ENCODE data around the gene RNU7-1. TPM values are rescaled to one million over a fixed set of nuclear protein-coding genes. Genes with fewer than 3 reads are reported as not detected.

RNU7-1 gene
- total and polyA plus RNA-seq, 2 of the 4 experiments (the other 2 are of a cell fraction), result not detected

DNA sequence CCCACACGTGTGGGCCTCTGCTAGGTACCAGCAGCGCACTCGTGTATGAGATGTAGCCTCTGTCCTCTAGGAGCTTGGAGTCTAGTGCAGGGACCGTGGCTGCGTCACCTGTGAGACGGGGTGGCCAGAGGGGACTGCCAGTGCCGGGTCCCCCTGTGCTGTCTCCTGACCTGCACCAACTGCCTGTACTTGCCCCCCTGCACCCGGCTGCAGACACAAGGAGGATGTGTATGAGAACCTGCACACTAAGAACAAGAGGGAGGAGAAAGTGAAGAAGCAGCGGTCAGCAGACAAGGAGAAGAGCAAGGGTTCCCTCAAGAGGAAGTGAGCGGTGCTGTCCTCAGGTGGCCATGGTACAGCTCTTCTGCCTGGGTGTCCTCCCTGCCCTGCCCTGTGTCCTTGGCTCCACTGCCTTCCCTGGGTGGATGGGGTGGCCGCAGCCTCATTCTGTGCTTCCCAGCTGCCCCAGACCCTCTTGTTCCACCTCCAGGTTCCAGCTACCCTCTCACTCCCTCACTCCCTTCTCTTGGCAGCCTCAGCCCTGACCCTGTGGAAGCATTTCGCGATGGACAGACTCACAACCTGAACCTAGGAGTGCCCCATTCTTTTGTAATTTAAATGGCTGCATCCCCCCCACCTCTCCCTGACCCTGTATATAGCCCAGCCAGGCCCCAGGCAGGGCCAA lies 17.1 kb downstream of the RNU7-1 start:
- Histone ChIP-seq H3K9me1 (ENCODE audit: insufficient read depth, low read length) (no peaks in the 10 kb centered on the region), H2BK20ac (ENCODE audit: low read depth, low read length) (no peak overlapping the region), H2AK5ac (ENCODE audit: low read depth, low read length) (no peak overlapping the region), H2AFZ (replicated peaks; ENCODE audit: low read length, poor library complexity) (peak overlapping the region; percentile 88), H3K23ac (ENCODE audit: low read depth, low read length) (no peak overlapping the region), H3K27me3 (ENCODE audit: control insufficient read depth, insufficient read depth, low read length) (no peaks in the 10 kb centered on the region), H3K4me3 (ENCODE audit: insufficient read depth, low read depth, low read length) (no peak overlapping the region), H4K5ac (ENCODE audit: low read depth, low read length) (no peak overlapping the region), H4K8ac (ENCODE audit: low read depth in 2 of 2, low read length in 2 of 2) (no peak overlapping the region; a peak in 1 of 4 replicates), H3K4me2 (ENCODE audit: low read depth, low read length) (no peak overlapping the region), H4K20me1 (ENCODE audit: insufficient read depth, low read length) (no peaks in the 10 kb centered on the region), H3K4me1 (ENCODE audit: control insufficient read depth, insufficient read depth, low read length) (peaks cover 5% of the 10 kb centered on the region; the same call in 1 of the 2 replicates), H3K4ac (ENCODE audit: low read depth, low read length) (no peak overlapping the region), H2AK9ac (replicated peaks; ENCODE audit: low read depth, low read length, poor library complexity) (peak overlapping the region; percentile 53), H3K79me1 (ENCODE audit: low read depth in 1 of 2, low read length in 2 of 2) (no peaks in the 10 kb centered on the region), H2BK120ac (ENCODE audit: low read depth, low read length) (no peak overlapping the region), H3K9ac (ENCODE audit: low read depth, low read length) (no peak overlapping the region), H3K18ac (ENCODE audit: low read depth, low read length) (no peak overlapping the region), H3K36me3 (ENCODE audit: control insufficient read depth, insufficient read depth, low read length) (peaks cover 11% of the 10 kb centered on the region), H3K9me3 (ENCODE audit: control insufficient read depth, insufficient read depth, low read length) (no peaks in the 10 kb centered on the region), H2BK15ac (ENCODE audit: low read depth, low read length) (no peak overlapping the region), H3K56ac (ENCODE audit: extremely low read depth, insufficient read depth, low read length) (no peak overlapping the region), H4K91ac (ENCODE audit: insufficient read depth, low read depth, low read length) (no peak overlapping the region), H2BK5ac (ENCODE audit: low read depth, low read length, poor library complexity, severe bottlenecking) (no peak overlapping the region), H3K27ac (ENCODE audit: insufficient read depth, low read length) (no peak overlapping the region), H3K14ac (replicated peaks; ENCODE audit: low read depth, low read length) (no peak overlapping the region)
- in situ Hi-C loops (cut with MboI; ENCODE audit: low sequenced_read_pairs) (loop anchor here (5.0 kb wide), 1 partner anchor 93 kb away; the partner anchor contains the start of gene TPI1), intact Hi-C loops (cut with micrococcal nuclease) (no loop called here), dilution Hi-C loops (cut with HindIII; ENCODE audit: low sequenced_read_pairs, unreplicated experiment) (no loop called here)
- ChIA-PET CTCF (interaction anchor here (1.2 kb wide), 2 partner anchors 9 to 148 kb away, joined by 3 to 4 read pairs; partner anchors contain the start of gene C1RL), POLR2A (ENCODE audit: unreplicated experiment) (no interaction called here)
- TF ChIP-seq SMC3 (IDR thresholded peaks at IDR 0.05; ENCODE audit: low read depth, low read length) (no peak), MAFK (IDR thresholded peaks at IDR 0.05; ENCODE audit: low read depth, low read length) (no peak), MAZ (IDR thresholded peaks at IDR 0.05; ENCODE audit: borderline replicate concordance, low read depth, low read length) (no peak), RAD21 (IDR thresholded peaks at IDR 0.05; ENCODE audit: low read length) (peak; percentile 49), FOS (IDR thresholded peaks at IDR 0.05; ENCODE audit: low read depth, low read length) (no peak), CHD1 (IDR thresholded peaks at IDR 0.05; ENCODE audit: low read depth, low read length) (no peak)
- TF ChIP-seq, protein P1, sequence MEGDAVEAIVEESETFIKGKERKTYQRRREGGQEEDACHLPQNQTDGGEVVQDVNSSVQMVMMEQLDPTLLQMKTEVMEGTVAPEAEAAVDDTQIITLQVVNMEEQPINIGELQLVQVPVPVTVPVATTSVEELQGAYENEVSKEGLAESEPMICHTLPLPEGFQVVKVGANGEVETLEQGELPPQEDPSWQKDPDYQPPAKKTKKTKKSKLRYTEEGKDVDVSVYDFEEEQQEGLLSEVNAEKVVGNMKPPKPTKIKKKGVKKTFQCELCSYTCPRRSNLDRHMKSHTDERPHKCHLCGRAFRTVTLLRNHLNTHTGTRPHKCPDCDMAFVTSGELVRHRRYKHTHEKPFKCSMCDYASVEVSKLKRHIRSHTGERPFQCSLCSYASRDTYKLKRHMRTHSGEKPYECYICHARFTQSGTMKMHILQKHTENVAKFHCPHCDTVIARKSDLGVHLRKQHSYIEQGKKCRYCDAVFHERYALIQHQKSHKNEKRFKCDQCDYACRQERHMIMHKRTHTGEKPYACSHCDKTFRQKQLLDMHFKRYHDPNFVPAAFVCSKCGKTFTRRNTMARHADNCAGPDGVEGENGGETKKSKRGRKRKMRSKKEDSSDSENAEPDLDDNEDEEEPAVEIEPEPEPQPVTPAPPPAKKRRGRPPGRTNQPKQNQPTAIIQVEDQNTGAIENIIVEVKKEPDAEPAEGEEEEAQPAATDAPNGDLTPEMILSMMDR (conservative IDR thresholded peaks at IDR 0.05; ENCODE audit: low read depth, low read length), result peak; percentile 40
- TF ChIP-seq, protein P2, sequence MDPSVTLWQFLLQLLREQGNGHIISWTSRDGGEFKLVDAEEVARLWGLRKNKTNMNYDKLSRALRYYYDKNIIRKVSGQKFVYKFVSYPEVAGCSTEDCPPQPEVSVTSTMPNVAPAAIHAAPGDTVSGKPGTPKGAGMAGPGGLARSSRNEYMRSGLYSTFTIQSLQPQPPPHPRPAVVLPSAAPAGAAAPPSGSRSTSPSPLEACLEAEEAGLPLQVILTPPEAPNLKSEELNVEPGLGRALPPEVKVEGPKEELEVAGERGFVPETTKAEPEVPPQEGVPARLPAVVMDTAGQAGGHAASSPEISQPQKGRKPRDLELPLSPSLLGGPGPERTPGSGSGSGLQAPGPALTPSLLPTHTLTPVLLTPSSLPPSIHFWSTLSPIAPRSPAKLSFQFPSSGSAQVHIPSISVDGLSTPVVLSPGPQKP (IDR thresholded peaks at IDR 0.05; ENCODE audit: borderline replicate concordance, low read depth, low read length), result no peak
- DNase-seq (peak; percentile 38), ATAC-seq (ENCODE audit: low read depth) (peak; percentile 34)
- no TSS peak for BruUV-seq (replicated peaks)
- 92% methylated on average over 2 of the region's 13 CpGs; no CpG with 5 or more reads in 1 of the 2 experiments for WGBS, 2 experiments (ENCODE audit: extremely low coverage in 2 of 2, insufficient read length in 1 of 2)

All from IMR-90 (cell line).